CD4-positive, alpha-beta T cell treated with Interferon gamma for 1 hour (primary cell): ENCODE results near the gene CCDC40.
"Not testable (repeated sequence)": the region's sequence is repeated elsewhere in the genome, so short reads cannot be mapped to it uniquely, and the experiment has no call there.

Experiments
- DNase-seq: peaks from one replicate; pipeline ENCODE4 v3.0.0-alpha.2; 2020

CCDC40 gene, protein sequence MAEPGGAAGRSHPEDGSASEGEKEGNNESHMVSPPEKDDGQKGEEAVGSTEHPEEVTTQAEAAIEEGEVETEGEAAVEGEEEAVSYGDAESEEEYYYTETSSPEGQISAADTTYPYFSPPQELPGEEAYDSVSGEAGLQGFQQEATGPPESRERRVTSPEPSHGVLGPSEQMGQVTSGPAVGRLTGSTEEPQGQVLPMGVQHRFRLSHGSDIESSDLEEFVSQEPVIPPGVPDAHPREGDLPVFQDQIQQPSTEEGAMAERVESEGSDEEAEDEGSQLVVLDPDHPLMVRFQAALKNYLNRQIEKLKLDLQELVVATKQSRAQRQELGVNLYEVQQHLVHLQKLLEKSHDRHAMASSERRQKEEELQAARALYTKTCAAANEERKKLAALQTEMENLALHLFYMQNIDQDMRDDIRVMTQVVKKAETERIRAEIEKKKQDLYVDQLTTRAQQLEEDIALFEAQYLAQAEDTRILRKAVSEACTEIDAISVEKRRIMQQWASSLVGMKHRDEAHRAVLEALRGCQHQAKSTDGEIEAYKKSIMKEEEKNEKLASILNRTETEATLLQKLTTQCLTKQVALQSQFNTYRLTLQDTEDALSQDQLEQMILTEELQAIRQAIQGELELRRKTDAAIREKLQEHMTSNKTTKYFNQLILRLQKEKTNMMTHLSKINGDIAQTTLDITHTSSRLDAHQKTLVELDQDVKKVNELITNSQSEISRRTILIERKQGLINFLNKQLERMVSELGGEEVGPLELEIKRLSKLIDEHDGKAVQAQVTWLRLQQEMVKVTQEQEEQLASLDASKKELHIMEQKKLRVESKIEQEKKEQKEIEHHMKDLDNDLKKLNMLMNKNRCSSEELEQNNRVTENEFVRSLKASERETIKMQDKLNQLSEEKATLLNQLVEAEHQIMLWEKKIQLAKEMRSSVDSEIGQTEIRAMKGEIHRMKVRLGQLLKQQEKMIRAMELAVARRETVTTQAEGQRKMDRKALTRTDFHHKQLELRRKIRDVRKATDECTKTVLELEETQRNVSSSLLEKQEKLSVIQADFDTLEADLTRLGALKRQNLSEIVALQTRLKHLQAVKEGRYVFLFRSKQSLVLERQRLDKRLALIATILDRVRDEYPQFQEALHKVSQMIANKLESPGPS

DNA sequence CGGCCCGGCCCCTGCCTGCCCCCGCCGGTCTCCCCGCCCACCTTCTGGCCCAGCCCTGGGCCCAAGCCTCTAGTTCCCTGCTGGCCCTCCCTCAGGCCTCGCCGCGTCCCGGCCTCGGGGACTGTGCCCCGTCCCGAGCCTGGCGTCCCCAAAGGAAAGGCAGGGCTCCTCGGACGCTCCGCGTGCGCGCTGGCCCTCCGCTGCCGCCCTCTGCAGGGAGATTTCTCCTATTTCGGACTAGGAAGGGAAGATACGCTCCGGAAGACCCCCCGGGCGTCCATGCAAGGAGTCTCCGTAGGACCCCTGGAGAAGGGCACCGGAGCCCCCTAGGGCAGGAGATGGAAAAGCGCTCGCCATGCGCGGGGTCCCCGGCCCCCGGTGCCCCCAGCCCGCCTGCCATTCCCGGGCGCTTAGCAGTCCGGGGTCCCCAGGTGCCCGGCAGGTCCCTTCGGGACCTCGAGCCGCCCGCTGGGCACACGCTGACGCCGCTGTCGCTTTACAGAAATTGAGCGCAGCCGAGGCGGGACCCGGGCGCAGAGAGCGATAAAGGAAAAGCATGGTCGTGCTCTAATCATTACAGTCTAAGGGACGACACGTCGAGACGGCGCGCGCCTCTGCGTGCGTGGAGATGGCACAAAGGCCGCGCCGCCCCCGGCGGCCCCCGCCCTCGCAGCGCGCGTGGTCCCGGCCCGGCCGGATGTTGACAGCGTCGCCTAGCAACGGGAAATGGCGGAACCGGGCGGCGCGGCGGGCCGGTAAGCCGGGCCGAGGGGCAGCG, at the start of gene CCDC40:
TSS of gene CCDC40 (plus strand) at position 706 of the 778 bp plus-strand sequence. CDS start at position 727, 21 bp downstream.
- DNase-seq = peak; percentile 85

DNA sequence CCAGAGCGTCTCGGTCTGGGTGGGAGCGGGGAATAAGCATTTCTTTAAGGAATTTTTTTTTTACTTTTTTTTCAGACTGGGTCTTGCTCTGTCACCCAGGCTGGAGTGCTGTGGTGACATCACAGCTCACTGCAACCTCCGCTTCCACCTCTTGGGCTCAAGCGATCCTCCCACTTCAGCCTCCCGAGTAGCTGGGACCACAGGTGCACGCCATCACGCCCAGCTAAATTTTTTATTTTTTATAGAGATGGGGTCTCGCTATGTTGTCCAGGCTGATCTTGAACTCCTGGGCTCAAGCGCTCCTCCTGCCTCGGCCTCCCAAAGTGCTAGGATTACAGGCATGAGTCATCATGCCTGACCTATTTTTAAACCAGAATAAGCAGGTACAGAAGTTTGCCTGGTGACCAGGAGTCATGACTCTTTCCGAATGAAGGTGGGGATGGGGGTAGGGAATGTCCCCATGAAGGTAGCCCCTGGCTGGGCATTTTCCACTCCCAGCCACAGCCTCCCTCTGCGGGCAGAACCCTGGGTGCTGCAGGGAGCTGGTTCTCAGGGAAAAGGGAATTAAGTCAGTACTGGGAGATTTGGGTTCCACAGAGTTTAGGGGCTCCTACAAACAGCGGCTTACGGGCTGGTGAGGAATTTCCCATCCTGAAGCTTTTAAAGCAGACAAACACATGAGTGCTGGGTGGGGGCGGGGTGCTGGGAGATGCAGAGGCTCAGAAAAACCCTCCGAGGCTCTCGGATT, 49.1 kb upstream of the CCDC40 start:
- DNase-seq = no peak

DNA sequence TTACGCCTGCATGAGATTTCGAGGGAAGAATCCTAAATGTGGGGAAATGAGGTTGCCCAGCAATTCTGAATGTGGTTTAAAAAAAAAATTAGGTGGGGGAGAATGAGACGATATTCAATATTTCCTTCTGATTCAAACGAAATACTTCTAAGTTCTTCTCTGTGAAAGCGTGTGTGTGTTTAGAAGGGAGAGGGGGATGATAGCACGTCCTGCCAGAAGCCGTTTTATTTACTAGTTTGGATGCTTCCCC, 48.6 kb upstream of the CCDC40 start:
- no peak for DNase-seq

DNA sequence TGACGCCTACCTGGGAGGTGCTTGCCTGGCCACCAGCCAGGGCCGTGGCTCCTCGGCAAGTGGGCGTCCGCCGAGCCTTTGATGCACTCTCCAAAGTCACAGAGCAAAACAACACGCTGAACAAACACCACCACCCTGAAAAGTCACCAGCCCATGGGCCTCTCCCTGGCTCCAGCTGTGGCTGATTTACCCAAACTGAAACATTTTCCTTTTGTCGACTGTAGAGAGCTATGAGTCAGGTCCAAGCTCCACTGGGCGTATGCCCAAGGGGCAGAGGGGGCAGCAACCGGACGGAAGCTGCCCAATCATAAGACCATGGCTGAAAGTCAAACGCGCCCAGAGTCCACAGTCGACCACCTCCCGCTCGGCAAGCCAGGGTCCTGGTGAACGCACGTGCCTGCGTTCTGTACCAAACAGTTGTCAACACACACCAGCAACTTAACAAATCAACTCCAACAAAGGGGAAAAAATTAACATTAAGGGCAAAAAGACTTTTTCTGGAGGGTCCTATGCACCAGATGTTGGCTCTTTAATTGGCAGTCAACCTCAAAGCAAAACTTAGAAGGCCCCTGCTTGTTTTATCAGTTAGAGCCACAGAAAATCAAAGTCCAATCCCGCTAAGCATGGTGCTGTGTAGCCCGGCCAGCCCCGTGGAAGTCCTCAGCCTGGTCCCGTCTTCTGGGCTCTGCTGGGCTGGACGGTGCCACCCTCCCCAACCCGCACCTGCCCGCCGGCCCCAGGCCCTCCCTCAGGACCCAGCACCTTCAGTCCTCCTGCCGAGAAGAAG, 48.1 kb upstream of the CCDC40 start:
- no peak for DNase-seq

DNA sequence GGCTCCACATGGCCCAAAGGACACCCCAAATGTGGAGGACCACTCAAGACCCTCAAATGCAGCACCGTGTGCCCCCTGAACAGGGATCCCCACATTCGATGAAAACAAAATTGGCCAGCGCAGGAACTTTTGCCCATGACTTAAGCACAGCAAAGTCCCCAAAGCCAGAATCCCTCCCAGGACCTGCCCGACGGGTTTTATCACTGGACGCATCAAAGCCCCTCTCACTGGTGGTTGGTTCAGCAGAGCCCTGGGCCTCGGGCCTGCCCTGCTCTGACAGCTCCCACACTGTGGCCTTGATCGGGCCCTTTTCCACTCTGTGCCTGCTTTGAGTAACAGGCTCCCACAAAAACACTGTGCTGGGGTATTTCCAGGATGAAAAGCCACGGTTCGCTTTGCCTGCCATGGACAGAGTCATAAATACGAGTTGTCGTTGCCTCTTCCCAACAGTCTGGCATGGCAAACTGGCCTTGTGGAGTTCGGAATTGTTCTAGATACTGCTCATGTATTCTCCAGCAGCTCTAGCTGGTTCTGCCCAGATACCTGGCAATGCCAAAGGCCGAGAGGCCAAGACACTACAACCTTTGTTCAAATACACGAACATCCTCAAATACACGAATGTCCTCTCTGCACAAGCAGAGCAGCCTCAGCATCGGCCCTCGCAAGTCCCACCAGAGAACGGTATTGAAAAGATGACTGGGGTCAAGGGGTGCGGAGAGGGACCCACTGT, 47.2 kb upstream of the CCDC40 start:
- no peak for DNase-seq

DNA sequence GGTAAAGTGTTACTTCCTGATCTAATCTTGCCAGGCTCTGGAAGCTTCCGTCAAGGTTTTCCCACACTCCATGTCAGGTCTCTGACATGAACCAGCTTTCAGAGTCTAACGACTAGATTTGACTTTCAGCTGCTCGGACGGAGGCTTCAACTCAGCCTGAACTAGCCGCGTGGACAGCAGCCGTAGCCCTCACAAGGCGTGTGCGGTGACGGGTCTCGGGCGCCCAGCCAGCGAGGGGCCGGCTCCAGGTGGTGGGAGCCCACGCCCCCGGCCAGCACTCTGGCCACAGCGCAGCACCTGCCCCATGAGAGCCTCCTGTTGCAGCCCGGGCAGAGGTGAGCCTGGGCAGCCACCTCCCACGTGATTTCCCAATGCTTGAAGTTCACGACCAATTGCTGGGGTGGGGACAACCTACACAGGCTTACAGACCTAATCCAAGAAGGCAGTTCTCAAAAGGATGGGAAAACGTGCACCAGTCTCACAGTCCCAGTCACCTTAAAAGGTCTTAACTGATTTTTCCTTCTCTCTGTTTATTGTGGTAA, 46.3 kb upstream of the CCDC40 start:
- DNase-seq = no peak

DNA sequence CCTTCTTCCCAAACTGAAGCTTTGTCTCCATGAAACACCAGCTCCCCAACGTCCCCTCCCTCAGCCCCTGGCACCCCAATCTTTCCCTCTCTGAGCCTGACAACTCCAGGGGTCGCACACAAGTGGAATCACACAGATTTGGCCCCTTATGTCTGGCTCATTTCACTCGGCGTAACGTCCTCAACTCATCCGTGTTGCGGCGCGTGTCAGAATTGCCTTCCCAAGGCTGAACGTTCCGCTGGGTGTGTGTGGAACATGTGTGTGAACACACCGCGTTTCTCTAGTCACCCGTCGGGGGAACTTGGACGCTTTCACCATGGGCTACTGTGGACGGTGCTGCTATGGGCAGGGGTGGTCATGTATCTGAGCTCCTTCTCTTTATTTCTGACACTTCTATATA, 45.7 kb upstream of the CCDC40 start:
- no peak for DNase-seq

DNA sequence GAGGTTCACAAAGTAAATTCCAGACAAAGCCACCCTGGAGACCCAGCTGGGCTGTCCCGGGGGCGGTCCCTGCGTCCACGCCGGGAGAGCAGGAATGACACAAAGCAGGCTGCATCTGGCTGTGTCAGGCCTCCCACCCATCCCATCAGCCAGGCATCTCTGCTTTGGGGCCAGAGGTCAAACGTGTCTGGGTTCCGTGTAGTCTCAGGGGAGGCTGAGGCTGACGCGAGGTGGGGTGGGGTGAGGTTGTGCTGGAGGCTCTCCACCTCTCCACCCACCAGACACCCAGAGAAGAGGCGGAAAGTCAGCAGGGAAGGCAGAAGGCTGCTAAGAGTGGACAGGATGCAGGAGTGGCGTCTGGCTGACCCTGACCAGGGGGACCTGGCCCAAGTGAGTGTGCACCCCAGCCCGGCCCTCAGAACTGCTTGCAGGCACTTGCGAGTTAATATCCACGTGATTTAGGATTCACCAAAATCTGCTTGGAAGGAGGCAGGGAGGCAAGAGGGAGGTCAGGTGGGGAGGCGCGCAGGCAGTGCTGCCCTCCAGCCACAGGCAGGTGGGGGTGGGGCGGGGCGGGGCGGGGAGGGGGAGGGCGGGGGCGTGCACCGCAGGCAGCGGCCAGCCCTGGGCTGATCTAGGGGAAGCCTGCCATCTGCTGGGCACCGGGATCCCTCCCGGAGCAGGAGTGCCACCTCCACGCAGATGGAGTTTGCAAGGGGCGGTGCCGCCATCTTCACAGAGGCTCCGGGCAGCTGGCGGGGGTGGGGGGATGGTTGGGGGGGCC, 45.1 kb upstream of the CCDC40 start:
- peak; percentile 86 for DNase-seq

DNA sequence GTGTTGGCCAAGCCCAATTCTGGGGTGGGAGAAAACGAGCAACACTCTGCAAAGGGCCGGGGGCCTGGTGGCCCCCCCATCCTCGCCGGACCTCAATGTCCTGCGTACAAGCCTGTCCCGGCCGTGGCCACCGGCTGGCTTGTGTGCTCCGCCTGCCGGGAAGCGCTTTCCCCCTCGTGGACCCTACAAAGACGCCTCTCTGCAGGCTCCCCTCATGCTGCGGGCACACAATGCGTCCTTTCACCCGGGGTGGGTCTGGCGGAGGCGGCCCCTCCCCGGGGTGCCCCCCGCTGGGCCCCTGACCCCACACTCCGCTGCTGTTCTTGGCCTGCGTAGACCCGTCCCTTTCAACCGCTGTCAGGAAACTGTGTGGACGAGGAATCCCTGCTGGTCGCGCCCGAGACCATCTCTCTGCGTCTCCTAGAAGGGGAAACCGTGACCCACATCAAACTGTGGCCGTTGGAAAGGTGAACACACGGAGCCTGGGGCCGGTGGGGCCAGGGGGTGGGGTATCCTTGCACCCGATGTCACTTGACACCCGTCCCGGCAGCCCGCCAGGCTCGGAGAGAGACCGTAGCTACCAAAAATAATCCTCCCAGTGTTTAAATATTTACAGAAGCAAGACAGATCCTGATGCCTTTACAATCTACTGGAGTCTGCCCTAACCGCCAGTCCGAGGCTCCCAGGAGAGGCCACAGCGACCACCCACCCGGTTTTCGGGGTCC, 44.4 kb upstream of the CCDC40 start:
- DNase-seq = no peak

DNA sequence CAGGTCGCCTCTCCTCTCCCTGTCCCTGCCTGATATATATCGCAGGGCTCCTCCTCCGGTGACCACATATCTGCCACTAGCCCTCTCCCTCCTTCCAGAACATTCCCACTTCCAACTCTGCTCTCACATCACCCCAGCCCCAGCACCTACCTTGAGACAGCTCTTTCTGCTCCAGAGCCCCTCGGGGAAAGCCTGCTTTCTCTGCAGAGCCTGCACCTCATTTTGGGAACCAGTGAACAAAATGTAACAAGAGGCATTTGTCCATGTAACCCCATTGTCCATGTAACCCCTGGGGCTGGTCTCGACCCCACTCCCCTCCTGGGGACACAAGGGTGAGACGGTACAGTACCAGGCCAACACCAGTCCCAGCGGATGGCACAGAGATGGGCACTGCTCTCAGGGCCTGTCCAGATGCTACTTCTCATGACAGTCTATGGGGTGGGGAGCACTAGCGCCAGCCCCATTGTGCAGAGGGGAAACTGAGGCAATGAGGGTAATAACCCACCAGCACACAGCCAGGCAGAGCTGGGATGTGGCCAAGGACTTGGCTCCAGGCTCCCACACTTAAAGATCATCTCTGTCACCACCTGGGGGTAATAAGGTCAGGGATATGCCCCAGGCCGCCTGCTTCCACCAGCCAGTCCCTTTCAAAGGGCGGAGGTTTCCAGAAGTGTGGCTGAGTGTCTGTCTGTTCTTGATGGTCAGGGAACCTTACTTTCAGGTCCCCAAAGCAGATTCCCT, 43.6 kb upstream of the CCDC40 start:
- no peak for DNase-seq

DNA sequence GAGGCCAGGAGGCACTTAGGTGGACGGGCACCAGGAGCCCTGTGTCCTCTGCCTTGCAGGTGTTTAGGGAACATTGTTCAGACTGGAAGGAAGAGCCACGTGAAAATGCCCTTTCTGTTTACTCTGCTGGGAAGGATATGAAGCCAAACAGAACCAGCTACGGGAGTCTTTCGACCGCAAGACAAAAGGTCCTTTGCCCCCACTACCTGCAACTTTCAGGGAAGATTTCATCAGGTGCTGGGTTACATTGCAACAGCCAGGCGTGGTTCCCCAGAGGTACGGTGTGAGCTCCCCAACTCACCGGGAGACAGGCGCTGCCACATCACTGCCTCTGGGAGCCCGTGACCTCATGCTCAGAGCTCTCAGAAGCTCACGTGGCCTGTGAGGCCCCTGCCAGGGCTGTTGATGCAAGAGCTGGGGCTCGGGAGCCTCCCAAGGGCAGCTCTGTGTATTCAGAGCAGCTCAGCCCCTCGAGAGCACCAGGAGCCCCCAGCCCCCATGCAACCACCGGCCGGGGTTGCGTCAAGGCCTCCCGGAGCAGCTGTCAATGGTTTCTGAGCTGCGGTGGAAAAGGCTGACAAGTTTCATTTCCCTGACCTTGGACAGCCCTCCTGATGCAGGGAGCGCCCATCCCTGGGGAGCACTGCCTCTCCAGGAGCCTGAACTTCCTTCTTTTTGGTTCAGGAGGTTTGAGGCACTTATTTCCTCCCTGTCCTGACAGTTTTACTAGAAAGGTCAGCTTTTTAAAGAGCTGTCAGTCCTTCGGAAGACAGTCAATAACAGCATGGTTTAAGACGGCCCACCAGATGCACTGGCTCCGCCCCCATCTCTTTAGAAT, 42.8 kb upstream of the CCDC40 start:
- peak; percentile 64 for DNase-seq

DNA sequence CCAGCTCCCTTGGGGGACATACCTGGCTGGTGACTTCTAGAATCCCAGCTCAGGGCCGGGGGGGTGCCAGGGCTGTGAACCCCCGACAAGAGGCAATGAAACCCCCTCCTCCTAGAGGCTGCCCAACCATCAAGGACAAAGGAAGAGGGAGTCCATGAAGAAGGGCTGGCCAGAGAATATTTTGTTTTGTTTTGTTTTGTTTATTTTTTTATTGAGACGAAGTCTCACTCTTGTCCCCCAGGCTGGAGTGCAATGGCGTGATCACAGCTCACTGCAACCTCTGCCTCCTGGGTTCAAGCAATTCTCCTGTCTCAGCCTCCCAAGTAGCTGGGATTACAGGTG, 42.2 kb upstream of the CCDC40 start:
- not testable (repeated sequence) for DNase-seq

DNA sequence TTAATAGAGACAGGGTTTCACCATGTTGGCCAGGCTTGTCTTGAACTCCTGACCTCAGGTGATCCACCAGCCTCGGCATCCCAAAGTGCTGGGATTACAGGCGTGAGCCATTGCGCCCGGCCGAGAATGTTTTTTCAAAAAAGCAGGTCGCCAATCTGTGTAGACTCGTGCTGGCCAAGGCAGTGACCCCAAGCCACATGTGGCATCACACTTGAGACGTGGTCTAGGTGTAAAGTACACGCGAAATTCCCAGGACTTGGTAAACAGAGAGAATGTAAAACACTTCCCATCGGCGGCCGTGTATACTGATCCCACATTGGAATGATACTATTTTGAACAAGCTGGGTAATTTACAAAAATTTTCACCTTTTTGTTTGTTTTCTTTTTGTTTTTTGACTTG, 41.8 kb upstream of the CCDC40 start:
- DNase-seq = no peak

DNA sequence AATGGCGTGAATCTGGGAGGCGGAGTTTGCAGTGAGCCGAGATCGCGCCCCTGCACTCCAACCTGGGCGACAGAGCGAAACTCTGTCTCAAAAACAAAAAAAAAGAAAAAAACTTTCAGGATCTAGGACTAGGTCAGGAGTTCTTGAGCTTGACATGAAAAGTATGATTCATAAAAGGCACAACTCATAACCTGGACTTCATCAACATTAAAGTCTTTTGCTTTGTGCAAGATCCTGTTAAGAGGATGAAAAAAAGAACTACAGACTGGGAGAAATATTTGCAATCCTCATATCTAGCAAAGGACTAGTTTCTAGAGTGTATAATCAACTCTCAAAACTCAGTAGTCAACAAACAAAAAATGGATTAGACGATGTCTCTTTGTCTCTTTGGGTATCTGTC, 40.7 kb upstream of the CCDC40 start:
- no peak for DNase-seq

DNA sequence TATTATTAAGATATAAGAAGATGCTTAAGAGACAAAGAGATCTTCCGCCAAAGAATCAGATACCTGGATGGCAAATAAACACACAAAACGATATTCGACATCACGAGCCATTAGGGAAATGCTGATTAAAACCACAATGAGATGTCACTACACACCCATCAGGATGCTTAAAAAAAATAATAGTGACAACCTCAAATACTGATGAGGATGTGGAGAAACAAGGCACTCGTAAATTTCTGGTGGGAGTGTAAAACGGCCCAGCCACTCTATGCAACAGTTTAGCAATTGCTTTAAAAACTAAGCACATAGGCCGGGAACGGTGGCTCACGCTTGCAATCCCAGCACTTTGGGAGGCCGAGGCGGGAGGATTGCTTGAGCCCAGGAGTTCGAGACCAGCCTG, 40.2 kb upstream of the CCDC40 start:
- DNase-seq = no peak

DNA sequence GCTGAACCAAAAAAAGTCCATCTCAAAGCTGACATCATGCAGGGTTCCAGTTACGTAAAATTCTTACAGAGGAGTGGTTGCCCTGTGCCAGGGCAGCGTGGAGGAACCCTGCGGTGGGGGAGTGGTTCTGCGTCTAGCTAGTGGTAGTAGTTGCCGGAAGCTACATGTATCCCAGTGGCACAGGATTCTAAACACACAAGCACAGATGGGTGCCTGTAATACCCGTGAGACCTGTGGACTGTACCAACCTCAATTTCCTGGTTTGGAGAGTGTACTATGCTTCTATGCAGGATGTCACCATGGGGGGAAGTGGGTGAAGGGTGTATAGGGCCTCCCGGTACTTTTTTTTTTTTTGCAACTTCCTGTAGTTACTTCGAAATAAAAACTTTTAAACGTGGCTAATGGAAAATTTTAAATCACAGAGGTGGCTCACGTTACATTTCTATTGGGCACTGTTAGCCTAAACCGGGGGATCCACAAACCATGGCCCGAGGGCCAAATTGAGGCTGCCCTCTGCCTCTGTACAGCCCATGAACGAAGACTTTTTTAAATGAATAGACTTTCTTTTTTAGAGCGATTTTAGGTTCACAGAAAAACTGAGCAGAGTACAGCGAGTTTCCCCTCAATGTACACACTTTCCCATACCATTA, 39.3 kb upstream of the CCDC40 start:
- DNase-seq = peak; percentile 89

DNA sequence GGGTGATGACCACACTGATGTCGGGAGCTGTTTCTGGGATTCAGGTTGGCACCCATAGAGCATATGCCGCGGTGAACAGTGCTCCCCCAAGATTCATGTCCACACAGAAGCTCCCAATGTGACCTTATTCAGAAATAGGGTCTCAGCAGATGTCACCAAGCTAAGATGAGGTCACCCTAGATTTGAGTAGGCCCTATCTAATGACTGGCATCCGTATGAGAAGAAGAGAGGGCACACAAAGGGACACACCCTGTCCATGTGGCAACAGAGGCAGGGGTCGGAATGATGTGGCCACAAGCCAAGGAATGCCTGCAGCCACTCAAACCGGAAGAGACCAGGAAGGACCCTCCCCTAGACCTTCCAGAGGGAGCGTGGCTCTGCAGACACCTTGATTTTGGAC, 36.3 kb upstream of the CCDC40 start:
- DNase-seq = no peak
